Right lobe of liver (tissue), 4 donors: ENCODE results near the gene RRAS2.
"Not testable (repeated sequence)": the region's sequence is repeated elsewhere in the genome, so short reads cannot be mapped to it uniquely, and the experiment has no call there.

Experiments
- CTCF ChIP-seq, 4 donors: fragments of 200-600 bp in 3 of 4; fragments of 450-650 bp in 1 of 4; IDR thresholded peaks; one replicate each; pipeline versions ENCODE4 v1.5.1 to v1.8.0; 2016 to 2022; ENCODE audit warnings: antibody characterized with exemption in 4 of 4, mild to moderate bottlenecking in 2 of 4
- POLR2A ChIP-seq: fragments of 450-650 bp; IDR thresholded peaks from one replicate; pipeline ENCODE4 v1.6.1; 2017; ENCODE audit warnings: antibody characterized with exemption, mild to moderate bottlenecking
- donor health status: DM: no; HTN: no; CAD: no.
- donor health status: DM: no; HTN: no; CAD: no.
- donor health status: DM: no; HTN: yes; CAD: no.

- not testable (repeated sequence) for TF ChIP-seq CTCF (IDR thresholded peaks at IDR 0.05); POLR2A
These were observed 44.5 kb upstream of the RRAS2 start for GRCh38 chr11:14403528-14403927.
